ENCODE results near the gene GOLM1.

Gene GOLM1

DNA sequence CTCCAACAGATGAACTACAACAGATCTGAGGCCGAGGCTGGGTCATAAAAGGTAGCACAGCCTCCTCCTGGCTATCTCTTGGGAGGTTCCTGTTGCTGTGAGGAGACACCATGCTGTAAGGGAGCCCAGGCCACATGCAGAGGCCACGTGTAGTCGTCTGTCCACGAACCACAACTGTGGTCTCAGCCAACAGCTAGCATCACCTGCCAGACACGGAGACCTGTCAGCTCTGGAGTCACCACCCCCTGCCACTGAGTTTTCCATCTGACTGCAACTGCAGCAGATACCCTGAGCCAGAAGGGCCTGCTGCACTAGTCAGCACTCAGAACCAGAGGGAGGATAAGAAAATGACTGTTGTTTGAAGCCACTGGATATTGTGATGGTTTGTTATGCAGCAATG is 12.7 kb upstream of the GOLM1 start:
- no peak for TF ChIP-seq CTCF (IDR thresholded peaks at IDR 0.05; ENCODE audit: low read depth, low read length, missing control alignments)
- no peak overlapping the region for H3K4me3 ChIP-seq (replicated peaks; ENCODE audit: low read depth, low read length)
- no peak for DNase-seq (ENCODE audit: extremely low read depth, low read depth)

DNA sequence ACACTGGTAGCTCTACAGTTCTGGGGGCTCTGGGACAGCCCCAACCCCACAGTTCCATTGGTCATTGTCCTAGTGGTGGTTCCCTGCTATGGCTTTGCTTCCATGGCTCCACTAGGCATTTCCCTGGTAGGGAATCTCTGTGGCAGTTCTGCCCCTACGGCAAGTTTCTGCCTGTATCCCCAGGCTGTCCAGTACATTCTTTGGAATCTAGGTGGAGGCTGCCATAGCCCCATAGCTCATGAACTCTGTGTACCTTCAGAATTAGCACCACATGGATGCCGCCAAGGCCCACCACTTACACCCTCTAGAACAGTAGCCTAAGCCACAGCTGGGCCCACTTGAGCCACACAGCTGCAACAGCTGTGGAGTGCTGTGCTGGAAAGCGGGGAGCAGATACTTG is 3.3 kb upstream of the GOLM1 start:
- H3K4me3 ChIP-seq (replicated peaks; ENCODE audit: low read depth, low read length), result no peak overlapping the region
- DNase-seq (ENCODE audit: extremely low read depth, low read depth), result no peak
- TF ChIP-seq CTCF (IDR thresholded peaks at IDR 0.05; ENCODE audit: low read depth, low read length, missing control alignments), result no peak

DNA sequence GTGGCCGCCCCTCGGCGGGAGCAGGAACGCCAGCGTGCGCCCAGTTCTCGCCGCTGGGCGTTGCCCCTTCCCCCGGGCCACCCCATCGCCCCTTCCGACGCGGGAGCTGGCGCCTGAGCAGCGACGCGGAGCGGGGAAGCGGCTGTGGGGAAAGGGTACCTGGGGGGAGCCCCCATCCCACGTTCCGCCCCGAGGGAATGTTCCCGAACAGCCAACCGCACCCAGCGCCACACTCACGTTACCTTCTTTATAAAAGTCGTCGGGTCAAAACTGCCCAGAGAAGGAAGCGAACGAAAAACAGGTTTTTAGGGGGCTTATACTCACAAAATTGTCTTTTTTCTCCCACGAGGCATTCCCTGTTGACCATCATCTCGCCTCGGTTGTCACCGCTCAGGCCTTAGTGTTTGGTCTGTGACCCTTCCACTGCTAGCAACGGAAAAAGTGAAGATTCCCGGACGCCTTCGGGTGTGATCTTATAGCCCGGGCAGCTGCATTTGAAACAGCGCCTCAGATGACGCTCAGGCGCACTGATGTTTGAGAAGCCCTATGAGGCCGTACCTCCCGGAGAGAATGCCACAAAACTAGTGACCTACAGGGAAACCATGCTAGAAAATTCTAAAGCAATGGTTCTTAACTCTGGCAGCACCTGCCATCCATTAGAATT is 475 bp upstream of the GOLM1 start:
- H3K4me3 ChIP-seq (replicated peaks; ENCODE audit: low read depth, low read length), result peak overlapping the region; percentile 68
- TF ChIP-seq CTCF (IDR thresholded peaks at IDR 0.05; ENCODE audit: low read depth, low read length, missing control alignments), result no peak
- peak; percentile 27 for DNase-seq (ENCODE audit: extremely low read depth, low read depth)

- no peak for TF ChIP-seq CTCF (IDR thresholded peaks at IDR 0.05; ENCODE audit: low read depth, low read length, missing control alignments)
- DNase-seq (ENCODE audit: extremely low read depth, low read depth), result no peak
- H3K4me3 ChIP-seq (replicated peaks; ENCODE audit: low read depth, low read length), result peak overlapping the region; percentile 68
These were observed 1.7 kb downstream of the GOLM1 start for GRCh38 chr9:86097510-86098224.

DNA sequence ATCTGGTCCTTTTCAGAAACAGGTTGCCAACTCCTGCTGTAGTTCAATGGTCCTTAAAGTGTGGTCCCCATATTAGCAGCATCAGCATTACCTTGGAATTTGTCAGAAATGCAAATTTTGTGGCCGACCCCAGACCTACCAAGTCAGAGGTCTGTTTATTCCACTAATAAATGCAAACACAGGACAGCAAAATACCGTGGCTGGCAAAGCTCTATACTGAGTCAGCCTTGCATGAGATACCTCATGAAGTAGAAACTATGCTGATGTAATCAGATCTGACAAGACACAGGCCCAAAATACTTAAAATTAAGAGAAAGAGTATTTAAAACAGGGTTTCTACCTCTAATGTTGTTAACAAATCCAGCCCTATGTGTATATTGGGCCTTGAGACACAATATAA is 3.0 kb downstream of the GOLM1 start:
- no peak for DNase-seq (ENCODE audit: extremely low read depth, low read depth)
- H3K4me3 ChIP-seq (replicated peaks; ENCODE audit: low read depth, low read length), result no peak overlapping the region
- TF ChIP-seq CTCF (IDR thresholded peaks at IDR 0.05; ENCODE audit: low read depth, low read length, missing control alignments), result no peak

GRCh38 chr9:86093788-86094555 is 5.4 kb downstream of the GOLM1 start:
- no peak for DNase-seq (ENCODE audit: extremely low read depth, low read depth)
- H3K4me3 ChIP-seq (replicated peaks; ENCODE audit: low read depth, low read length), result no peak overlapping the region
- TF ChIP-seq CTCF (IDR thresholded peaks at IDR 0.05; ENCODE audit: low read depth, low read length, missing control alignments), result no peak
